ENCODE data around the gene LRP6.
"Not testable (repeated sequence)": the region's sequence is repeated elsewhere in the genome, so short reads cannot be mapped to it uniquely, and the experiment has no call there.

Gene LRP6

GRCh38 chr12:12265571-12266388 lies 1.1 kb downstream of the LRP6 start:
- DNase-seq (ENCODE audit: low read depth in 2 of 2), result no peak

- DNase-seq (ENCODE audit: low read depth in 2 of 2), result no peak
Measured at GRCh38 chr12:12265035-12265434, 1.8 kb downstream of the LRP6 start.

- no peak for DNase-seq (ENCODE audit: low read depth in 2 of 2)
Measured at GRCh38 chr12:12263909-12264308, 2.9 kb downstream of the LRP6 start.

- not testable (repeated sequence) for DNase-seq (ENCODE audit: low read depth in 2 of 2)
Measured at GRCh38 chr12:12256291-12256757, 10.5 kb downstream of the LRP6 start.

GRCh38 chr12:12254553-12254952 lies 12.3 kb downstream of the LRP6 start:
- no peak for DNase-seq (ENCODE audit: low read depth in 2 of 2)

- no peak for DNase-seq (ENCODE audit: low read depth in 2 of 2)
Measured at GRCh38 chr12:12249216-12250050, 17.4 kb downstream of the LRP6 start.

GRCh38 chr12:12247584-12247983 lies 19.3 kb downstream of the LRP6 start:
- DNase-seq (ENCODE audit: low read depth in 2 of 2), result no peak

- no peak for DNase-seq (ENCODE audit: low read depth in 2 of 2)
Measured at GRCh38 chr12:12244341-12244740, 22.5 kb downstream of the LRP6 start.

- no peak for DNase-seq (ENCODE audit: low read depth in 2 of 2)
Measured at GRCh38 chr12:12240662-12241340, 26.0 kb downstream of the LRP6 start.

- DNase-seq (ENCODE audit: low read depth in 2 of 2), result no peak
Measured at GRCh38 chr12:12239127-12239526, 27.7 kb downstream of the LRP6 start.

- DNase-seq (ENCODE audit: low read depth in 2 of 2), result no peak
Measured at GRCh38 chr12:12238605-12239004, 28.2 kb downstream of the LRP6 start.

GRCh38 chr12:12236896-12237295 lies 29.9 kb downstream of the LRP6 start:
- DNase-seq (ENCODE audit: low read depth in 2 of 2), result no peak

- DNase-seq (ENCODE audit: low read depth in 2 of 2), result no peak
Measured at GRCh38 chr12:12230275-12230674, 36.6 kb downstream of the LRP6 start.

- no peak for DNase-seq (ENCODE audit: low read depth in 2 of 2)
Measured at GRCh38 chr12:12229556-12230092, 37.2 kb downstream of the LRP6 start.

- DNase-seq (ENCODE audit: low read depth in 2 of 2), result no peak
Measured at GRCh38 chr12:12228402-12228801, 38.4 kb downstream of the LRP6 start.

- no peak for DNase-seq (ENCODE audit: low read depth in 2 of 2)
Measured at GRCh38 chr12:12226187-12226586, 40.7 kb downstream of the LRP6 start.

GRCh38 chr12:12224240-12224940 lies 42.5 kb downstream of the LRP6 start:
- DNase-seq (ENCODE audit: low read depth in 2 of 2), result no peak

GRCh38 chr12:12221560-12221959 lies 45.3 kb downstream of the LRP6 start:
- no peak for DNase-seq (ENCODE audit: low read depth in 2 of 2)

GRCh38 chr12:12219664-12220063 lies 47.2 kb downstream of the LRP6 start:
- DNase-seq (ENCODE audit: low read depth in 2 of 2), result no peak

GRCh38 chr12:12217018-12217359 lies 49.9 kb downstream of the LRP6 start:
- no peak for DNase-seq (ENCODE audit: low read depth in 2 of 2)

- no peak for DNase-seq (ENCODE audit: low read depth in 2 of 2)
Measured at GRCh38 chr12:12216349-12217017, 50.4 kb downstream of the LRP6 start.
